Measurements from ENCODE around the gene ZNF407.

- TF ChIP-seq ZNF785 (tag by site-specific recombination; IDR thresholded peaks at IDR 0.05) (no peak), ZNF174 (tag by site-specific recombination; IDR thresholded peaks at IDR 0.05) (no peak), ZNF324 (tag by site-specific recombination; IDR thresholded peaks at IDR 0.05) (no peak), MEIS1 (CRISPR knock-in tag; IDR thresholded peaks at IDR 0.05; ENCODE audit: borderline replicate concordance) (no peak), KLF10 (tag by site-specific recombination; IDR thresholded peaks at IDR 0.05) (no peak), ZNF140 (tag by site-specific recombination; IDR thresholded peaks at IDR 0.05) (no peak), ZNF76 (tag by site-specific recombination; IDR thresholded peaks at IDR 0.05; ENCODE audit: borderline replicate concordance, low read depth) (no peak), ZIC2 (tag by site-specific recombination; IDR thresholded peaks at IDR 0.05) (no peak), CTCF (tag by site-specific recombination; IDR thresholded peaks at IDR 0.05) (no peak), ZNF473 (tag by site-specific recombination; IDR thresholded peaks at IDR 0.05) (no peak), HOXA7 (CRISPR knock-in tag; IDR thresholded peaks at IDR 0.05; ENCODE audit: borderline replicate concordance) (no peak)
- TF ChIP-seq, protein P1, sequence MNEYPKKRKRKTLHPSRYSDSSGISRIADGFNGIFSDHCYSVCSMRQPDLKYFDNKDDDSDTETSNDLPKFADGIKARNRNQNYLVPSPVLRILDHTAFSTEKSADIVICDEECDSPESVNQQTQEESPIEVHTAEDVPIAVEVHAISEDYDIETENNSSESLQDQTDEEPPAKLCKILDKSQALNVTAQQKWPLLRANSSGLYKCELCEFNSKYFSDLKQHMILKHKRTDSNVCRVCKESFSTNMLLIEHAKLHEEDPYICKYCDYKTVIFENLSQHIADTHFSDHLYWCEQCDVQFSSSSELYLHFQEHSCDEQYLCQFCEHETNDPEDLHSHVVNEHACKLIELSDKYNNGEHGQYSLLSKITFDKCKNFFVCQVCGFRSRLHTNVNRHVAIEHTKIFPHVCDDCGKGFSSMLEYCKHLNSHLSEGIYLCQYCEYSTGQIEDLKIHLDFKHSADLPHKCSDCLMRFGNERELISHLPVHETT (tag by site-specific recombination; IDR thresholded peaks at IDR 0.05), result no peak
These were observed 467.8 kb downstream of the ZNF407 start for GRCh38 chr18:75065251-75066000.

Data from HEK293 (cell line).